OCI-LY3 (cell line): Measurements from ENCODE around the gene GRK3.

Experiments used
- CTCF ChIP-seq: fragments of 200-600, 300-600 bp; sonication (generic); IDR thresholded peaks from 2 replicates; pipeline ENCODE4 v1.5.1; 2014; ENCODE audit warnings: antibody characterized with exemption, low read length, low read depth
- EZH2phosphoT487 ChIP-seq: fragments of 200-600 bp; shearing (Covaris generic); IDR thresholded peaks from 2 replicates; pipeline ENCODE4 v1.6.1; 2018; ENCODE audit warnings: antibody characterized with exemption, mixed run types, low read depth

- TF ChIP-seq CTCF (no peak), EZH2phosphoT487 (no peak)
Observed at GRCh38 chr22:25716637-25717036, 152.2 kb downstream of the GRK3 start.
